Astrocyte (in vitro differentiated cells and primary cell): ENCODE results near the gene SRSF12.

ENCODE experiments used
- EZH2 ChIP-seq: IDR thresholded peaks from 2 replicates; pipeline ENCODE4 v1.6.1; 2012; ENCODE audit warnings: mild to moderate bottlenecking, low read length, inconsistent platforms; ENCODE audit not compliant: insufficient read depth
- TF ChIP-seq, protein P1 (sequence below): IDR thresholded peaks from 2 replicates; pipeline ENCODE4 v1.5.1; 2011; ENCODE audit warnings: low read depth, mild to moderate bottlenecking, inconsistent platforms, low read length, moderate library complexity; ENCODE audit not compliant: insufficient read depth

- TF ChIP-seq, protein P1, sequence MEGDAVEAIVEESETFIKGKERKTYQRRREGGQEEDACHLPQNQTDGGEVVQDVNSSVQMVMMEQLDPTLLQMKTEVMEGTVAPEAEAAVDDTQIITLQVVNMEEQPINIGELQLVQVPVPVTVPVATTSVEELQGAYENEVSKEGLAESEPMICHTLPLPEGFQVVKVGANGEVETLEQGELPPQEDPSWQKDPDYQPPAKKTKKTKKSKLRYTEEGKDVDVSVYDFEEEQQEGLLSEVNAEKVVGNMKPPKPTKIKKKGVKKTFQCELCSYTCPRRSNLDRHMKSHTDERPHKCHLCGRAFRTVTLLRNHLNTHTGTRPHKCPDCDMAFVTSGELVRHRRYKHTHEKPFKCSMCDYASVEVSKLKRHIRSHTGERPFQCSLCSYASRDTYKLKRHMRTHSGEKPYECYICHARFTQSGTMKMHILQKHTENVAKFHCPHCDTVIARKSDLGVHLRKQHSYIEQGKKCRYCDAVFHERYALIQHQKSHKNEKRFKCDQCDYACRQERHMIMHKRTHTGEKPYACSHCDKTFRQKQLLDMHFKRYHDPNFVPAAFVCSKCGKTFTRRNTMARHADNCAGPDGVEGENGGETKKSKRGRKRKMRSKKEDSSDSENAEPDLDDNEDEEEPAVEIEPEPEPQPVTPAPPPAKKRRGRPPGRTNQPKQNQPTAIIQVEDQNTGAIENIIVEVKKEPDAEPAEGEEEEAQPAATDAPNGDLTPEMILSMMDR = no peak
- no peak for TF ChIP-seq EZH2
These were observed 67.7 kb downstream of the SRSF12 start for GRCh38 chr6:89050155-89050554.
